Transverse colon (tissue), 4 donors: Measurements from ENCODE around the gene STAP2. TPM values are rescaled to one million over a fixed set of nuclear protein-coding genes. Genes with fewer than 3 reads are reported as not detected.

ENCODE experiments used
- DNase-seq: peaks from one replicate; pipeline ENCODE4 v3.0.0-alpha.2; 2019
- H3K27ac ChIP-seq, 4 donors: fragments of 200-600 bp; sonication (generic); 2 replicates each; pipeline ENCODE4 v1.5.1; 2016 to 2018; ENCODE audit warnings: inconsistent platforms in 4 of 4
- H3K27me3 ChIP-seq: fragments of 200-600 bp; sonication (generic); 2 replicates; pipeline ENCODE4 v1.5.1; 2017; ENCODE audit warnings: inconsistent platforms
- H3K36me3 ChIP-seq, 4 donors: fragments of 200-600 bp; sonication (generic); 2 replicates each; pipeline ENCODE4 v1.5.1; 2017 to 2019; ENCODE audit warnings: inconsistent platforms in 4 of 4
- H3K4me1 ChIP-seq, 4 donors: fragments of 200-600 bp; sonication (generic); 2 replicates each; pipeline ENCODE4 v1.5.1; 2017 to 2020; ENCODE audit warnings: inconsistent platforms in 4 of 4
- H3K4me3 ChIP-seq, 4 donors: fragments of 200-600 bp; sonication (generic); 1 replicate in 1 of 4; 2 replicates in 3 of 4; pipeline versions ENCODE4 v1.5.1 to v1.6.1; 2017 to 2019; ENCODE audit warnings: inconsistent platforms in 4 of 4
- H3K9me3 ChIP-seq, 2 donors: fragments of 200-600 bp; sonication (generic); 2 replicates each; pipeline ENCODE4 v1.5.1; 2017 to 2019; ENCODE audit warnings: inconsistent platforms in 2 of 2
- EP300 ChIP-seq: sonication (generic); formaldehyde crosslinking; IDR thresholded peaks from one replicate; pipeline ENCODE4 v1.6.1; 2017; ENCODE audit warnings: antibody characterized with exemption, low read depth
- POLR2A ChIP-seq: fragments of 450-650 bp; IDR thresholded peaks from one replicate; pipeline ENCODE4 v1.6.1; 2016; ENCODE audit warnings: antibody characterized with exemption, mild to moderate bottlenecking, moderate library complexity
- POLR2AphosphoS5 ChIP-seq, 3 donors: sonication (generic); formaldehyde crosslinking; IDR thresholded peaks; one replicate each; pipeline ENCODE4 v1.6.1; 2016; ENCODE audit warnings: antibody characterized with exemption in 3 of 3
- WGBS, 2 donors: methylation state at CpG; one replicate each; pipeline ENCODE4 v1.1.5; 2018; ENCODE audit warnings: low coverage in 1 of 2; 5-methylcytosine and 5-hydroxymethylcytosine counted together
- in situ Hi-C, 4 donors: fragments of 200-750 bp; cut with MboI; loops; one replicate each; pipeline versions ENCODE4 v1.15.0 to v1.15.1; 2017; ENCODE audit warnings: low sequenced_read_pairs in 3 of 4, low pct_ligation_motif_present in 1 of 4, low pct_unique_long_range_greater_than_20kb in 1 of 4
- intact Hi-C: fragments of 100-400 bp; cut with DNase I; formaldehyde crosslinking; loops from one replicate; pipeline ENCODE4 v1.15.1; 2023; ENCODE audit warnings: low total_unique reads
- total RNA-seq, 4 donors: library from RNA; depleted of rRNA; stranded (reverse); fragments of >200 nt; gene quantifications; one replicate each; pipeline ENCODE4 v1.1.0, GENCODE V29; 2016
- TF ChIP-seq, protein P1 (sequence below), 5 experiments: fragments of 200-600 bp in 3 of 5; fragments of 450-650 bp in 2 of 5; sonication (generic) in 3 of 5; IDR thresholded peaks; 1 replicate in 2 of 5; 2 replicates in 3 of 5; pipeline ENCODE4 v1.5.1; 2016 to 2017; ENCODE audit warnings: antibody characterized with exemption in 5 of 5, inconsistent platforms in 3 of 5, mild to moderate bottlenecking in 2 of 5, moderate library complexity in 1 of 5

Gene STAP2
- total RNA-seq, 4 donors from 2014 or later = 146 to 680 (median 245) TPM

DNA sequence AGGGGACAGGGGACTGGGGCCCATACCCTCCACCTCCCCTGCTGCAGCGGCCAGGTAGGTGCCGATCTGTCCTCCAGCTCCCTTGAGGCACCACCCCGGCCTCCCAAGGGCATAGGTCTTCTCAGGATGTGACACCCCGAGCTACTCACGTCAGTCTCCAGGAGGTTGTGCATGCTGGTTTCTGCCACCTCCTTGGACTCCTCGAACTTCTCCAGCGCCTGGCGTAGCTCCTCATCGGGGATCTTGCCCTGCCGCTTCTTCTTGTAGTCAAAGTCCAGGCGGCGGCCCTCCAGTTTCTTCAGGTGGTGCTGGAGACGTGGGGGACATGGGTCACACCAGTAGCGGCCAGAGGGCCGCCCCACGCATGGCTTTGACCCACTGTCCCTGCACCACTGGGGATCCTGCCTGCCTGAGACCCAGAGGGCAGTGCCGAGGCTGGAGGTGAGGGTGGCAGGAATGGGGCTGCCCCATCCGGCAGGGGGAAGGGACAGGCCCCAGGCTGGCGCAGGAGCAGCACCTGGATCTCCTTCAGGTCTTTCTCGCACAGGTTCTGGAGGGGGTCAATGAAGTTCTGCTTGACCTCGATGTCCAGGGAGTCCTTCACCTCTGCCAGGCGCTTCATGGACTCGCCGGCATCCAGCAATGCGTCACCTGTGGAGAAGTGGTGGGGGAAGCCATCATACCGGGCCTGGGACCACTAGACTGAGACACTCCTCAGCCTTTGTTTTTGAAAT lies 25.1 kb upstream of the STAP2 start:
- in situ Hi-C loops (loop anchor here in 1 of 4 donors (25.0 kb wide), 1 partner anchor 101 kb away; no protein-coding TSS in a partner anchor), intact Hi-C loops (no loop called here)
- Histone ChIP-seq H3K27ac (no peak overlapping the region), H3K27me3 (no peaks in the 10 kb centered on the region), H3K4me3 (no peak overlapping the region), H3K4me1 (peaks cover 8 to 16% (median 10%) of the 10 kb centered on the region in 4 donors), H3K36me3 (peaks cover 0 to 3% (median 0%) of the 10 kb centered on the region in 4 donors), H3K9me3 (no peaks in the 10 kb centered on the region)
- no peak for DNase-seq
- WGBS, 2 donors = 89% methylated on average over 26 of the region's 26 CpGs; no CpG with 5 or more reads in 1 of the 2 donors
- TF ChIP-seq EP300 (no peak), POLR2AphosphoS5 (IDR thresholded peaks at IDR 0.05) (no peak)

DNA sequence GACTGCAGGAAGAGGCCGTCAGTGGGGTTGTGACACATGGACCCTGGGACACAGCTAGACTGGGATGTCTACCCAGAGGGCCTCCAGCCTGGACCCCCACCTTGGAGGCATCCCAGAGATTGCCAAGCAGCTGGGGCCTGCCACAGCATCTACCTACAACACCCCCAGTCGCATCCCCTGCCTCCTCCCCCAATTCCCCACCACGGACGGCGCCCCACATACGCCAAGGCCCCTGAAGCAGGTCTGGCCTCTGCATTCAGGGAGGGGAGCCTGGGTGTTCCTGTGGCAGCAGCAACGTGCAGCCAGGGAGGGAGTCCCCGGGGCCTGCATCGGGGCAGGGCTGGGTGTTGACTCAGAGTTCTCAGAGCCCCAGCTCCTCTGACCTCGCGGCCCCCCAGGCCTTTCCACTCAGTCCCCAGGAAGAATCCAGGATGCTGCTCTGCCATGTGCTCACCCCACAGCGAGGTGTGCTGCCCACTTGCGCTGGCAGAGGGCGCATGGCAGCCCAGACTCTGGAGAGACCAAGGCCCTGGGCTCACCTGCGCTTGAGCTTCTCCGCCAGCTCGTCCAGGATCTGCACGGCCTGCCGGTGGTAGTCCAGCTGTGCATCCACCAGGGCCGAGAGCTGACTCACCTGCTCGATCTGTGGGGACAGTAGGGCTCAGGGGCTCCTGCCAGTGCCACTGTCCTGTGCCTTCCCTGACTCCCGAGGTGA lies 24.4 kb upstream of the STAP2 start:
- Histone ChIP-seq H3K9me3 (no peaks in the 10 kb centered on the region), H3K27me3 (no peaks in the 10 kb centered on the region), H3K36me3 (peaks cover 0 to 3% (median 0%) of the 10 kb centered on the region in 4 donors), H3K27ac (no peak overlapping the region), H3K4me1 (peaks cover under 1 to 9% (median 2%) of the 10 kb centered on the region in 4 donors), H3K4me3 (no peak overlapping the region)
- WGBS, 2 donors = 82% methylated on average over 16 of the region's 22 CpGs; no CpG with 5 or more reads in 1 of the 2 donors
- TF ChIP-seq POLR2A = no peak
- TF ChIP-seq, protein P1, sequence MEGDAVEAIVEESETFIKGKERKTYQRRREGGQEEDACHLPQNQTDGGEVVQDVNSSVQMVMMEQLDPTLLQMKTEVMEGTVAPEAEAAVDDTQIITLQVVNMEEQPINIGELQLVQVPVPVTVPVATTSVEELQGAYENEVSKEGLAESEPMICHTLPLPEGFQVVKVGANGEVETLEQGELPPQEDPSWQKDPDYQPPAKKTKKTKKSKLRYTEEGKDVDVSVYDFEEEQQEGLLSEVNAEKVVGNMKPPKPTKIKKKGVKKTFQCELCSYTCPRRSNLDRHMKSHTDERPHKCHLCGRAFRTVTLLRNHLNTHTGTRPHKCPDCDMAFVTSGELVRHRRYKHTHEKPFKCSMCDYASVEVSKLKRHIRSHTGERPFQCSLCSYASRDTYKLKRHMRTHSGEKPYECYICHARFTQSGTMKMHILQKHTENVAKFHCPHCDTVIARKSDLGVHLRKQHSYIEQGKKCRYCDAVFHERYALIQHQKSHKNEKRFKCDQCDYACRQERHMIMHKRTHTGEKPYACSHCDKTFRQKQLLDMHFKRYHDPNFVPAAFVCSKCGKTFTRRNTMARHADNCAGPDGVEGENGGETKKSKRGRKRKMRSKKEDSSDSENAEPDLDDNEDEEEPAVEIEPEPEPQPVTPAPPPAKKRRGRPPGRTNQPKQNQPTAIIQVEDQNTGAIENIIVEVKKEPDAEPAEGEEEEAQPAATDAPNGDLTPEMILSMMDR (IDR thresholded peaks at IDR 0.05) = no peak
- no peak for TF ChIP-seq EP300
- TF ChIP-seq POLR2AphosphoS5 (IDR thresholded peaks at IDR 0.05) = no peak
- in situ Hi-C loops = loop anchor here in 1 of 4 donors (25.0 kb wide), 1 partner anchor 101 kb away; no protein-coding TSS in a partner anchor
- no peak for DNase-seq
- intact Hi-C loops = no loop called here

DNA sequence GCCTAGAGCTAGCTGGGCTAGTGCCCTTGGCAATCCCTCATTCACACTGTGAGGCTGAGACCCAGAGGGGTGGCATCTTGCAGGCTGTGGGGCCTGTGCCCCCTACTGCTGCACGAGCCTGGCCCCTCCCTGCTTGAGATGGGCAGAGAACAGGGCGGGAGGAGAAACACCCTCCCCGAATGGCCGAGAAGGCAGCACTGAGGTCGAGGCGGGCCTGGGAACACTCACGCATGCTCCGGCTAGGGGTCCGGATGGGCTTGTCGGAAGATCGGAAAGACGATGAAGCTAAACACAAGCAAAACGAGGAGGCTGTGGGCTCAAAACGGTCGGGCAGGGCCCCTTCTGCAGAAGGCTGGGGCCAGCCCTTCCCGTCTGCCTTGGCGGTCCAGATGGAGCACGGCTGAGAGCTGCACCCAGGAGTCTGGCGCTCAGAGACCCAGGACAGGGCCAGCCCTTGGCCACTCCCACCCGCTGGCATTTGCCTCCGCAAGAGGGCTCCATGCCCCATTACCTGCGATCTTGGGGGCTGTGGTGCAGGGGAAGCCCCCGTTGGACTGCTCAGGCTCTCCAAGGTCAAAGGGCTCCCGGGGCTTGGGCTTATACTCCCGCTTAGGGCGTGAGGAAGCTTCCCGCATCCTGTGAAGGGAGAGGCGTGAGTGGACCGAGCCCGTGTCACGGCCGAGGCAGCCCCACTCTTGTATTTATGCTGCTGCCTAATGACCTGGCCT lies 23.6 kb upstream of the STAP2 start:
- no peak for TF ChIP-seq POLR2A
- TF ChIP-seq, protein P1 (IDR thresholded peaks at IDR 0.05) = no peak
- no peak for TF ChIP-seq EP300
- no peak for TF ChIP-seq POLR2AphosphoS5 (IDR thresholded peaks at IDR 0.05)
- peaks cover 0 to 6% (median 0%) of the 10 kb centered on the region in 4 donors for H3K4me1 ChIP-seq
- H3K4me3 ChIP-seq = no peak overlapping the region
- H3K27me3 ChIP-seq = no peaks in the 10 kb centered on the region
- WGBS, 2 donors = 78 to 90% methylated on average over 12 to 26 of the region's 32 CpGs
- H3K9me3 ChIP-seq = no peaks in the 10 kb centered on the region
- DNase-seq = no peak
- intact Hi-C loops (no loop called here), in situ Hi-C loops (loop anchor here in 1 of 4 donors (25.0 kb wide), 1 partner anchor 100 kb away; no protein-coding TSS in a partner anchor)
- peaks cover 0 to 3% (median 0%) of the 10 kb centered on the region in 4 donors for H3K36me3 ChIP-seq
- no peak overlapping the region for H3K27ac ChIP-seq

DNA sequence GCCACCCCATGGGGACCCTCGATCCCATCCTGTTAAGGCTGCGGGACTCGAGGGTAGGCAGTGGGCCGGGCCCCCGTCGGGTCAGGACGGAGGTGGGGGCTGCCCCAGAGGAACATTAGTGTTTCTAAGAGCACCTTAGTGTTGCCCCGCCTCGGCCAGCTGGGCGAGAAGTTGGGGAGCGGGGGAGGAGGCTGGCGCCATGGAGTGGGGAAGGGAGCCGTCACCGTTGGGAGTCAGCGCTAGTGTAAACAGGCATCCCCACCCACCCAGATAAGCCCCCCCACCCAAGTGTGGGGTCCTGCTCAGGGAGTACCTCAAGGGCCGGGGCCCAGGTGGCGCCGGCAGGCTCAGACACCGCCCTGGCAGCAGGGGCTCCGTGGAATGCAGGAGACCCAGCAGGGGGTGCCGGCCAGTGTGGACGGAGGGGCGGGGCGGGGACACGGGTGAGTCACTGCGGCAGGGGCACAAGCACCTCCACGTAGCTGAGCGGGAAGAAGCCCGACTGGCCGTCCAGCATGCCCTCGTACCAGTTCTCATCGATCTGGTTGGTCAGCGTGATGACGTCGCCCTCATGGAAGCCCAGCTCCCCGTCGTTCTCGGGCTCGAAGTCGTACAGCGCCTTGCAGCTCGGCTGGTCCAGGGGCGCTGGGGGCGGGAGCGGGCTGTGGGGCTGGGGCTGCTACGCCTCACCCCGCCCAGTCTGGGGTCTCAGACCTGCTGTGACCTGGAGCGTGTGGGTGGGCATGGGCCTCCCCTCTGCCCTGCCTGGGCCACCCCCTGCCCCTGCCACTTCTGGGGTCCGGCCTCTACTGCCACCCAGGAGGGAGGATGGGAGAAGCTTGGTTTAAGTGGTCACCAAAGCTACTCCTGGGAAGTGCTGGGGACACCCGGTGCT lies 22.8 kb upstream of the STAP2 start:
- Histone ChIP-seq H3K4me1 (peaks cover 0 to 6% (median 0%) of the 10 kb centered on the region in 4 donors), H3K36me3 (peaks cover 0 to 3% (median 0%) of the 10 kb centered on the region in 4 donors), H3K9me3 (no peaks in the 10 kb centered on the region), H3K27ac (peak overlapping the region in 1 of 4 donors; percentile 15), H3K4me3 (no peak overlapping the region), H3K27me3 (no peaks in the 10 kb centered on the region)
- TF ChIP-seq POLR2A (no peak), POLR2AphosphoS5 (IDR thresholded peaks at IDR 0.05) (no peak), EP300 (no peak)
- TF ChIP-seq, protein P1 (IDR thresholded peaks at IDR 0.05) = no peak
- DNase-seq = no peak
- WGBS, 2 donors = 81 to 84% methylated on average over 14 to 39 of the region's 50 CpGs
- intact Hi-C loops = no loop called here
- in situ Hi-C loops = loop anchor here in 1 of 4 donors (25.0 kb wide), 1 partner anchor 99 kb away; no protein-coding TSS in a partner anchor
